Fibroblast of upper back skin (primary cell): ENCODE measurements around the gene POU4F3.
"Not testable (repeated sequence)": the region's sequence is repeated elsewhere in the genome, so short reads cannot be mapped to it uniquely, and the experiment has no call there.

Experiments
- DNase-seq: peaks from one replicate; pipeline ENCODE4 v3.0.0-alpha.2; 2013

Gene POU4F3, protein sequence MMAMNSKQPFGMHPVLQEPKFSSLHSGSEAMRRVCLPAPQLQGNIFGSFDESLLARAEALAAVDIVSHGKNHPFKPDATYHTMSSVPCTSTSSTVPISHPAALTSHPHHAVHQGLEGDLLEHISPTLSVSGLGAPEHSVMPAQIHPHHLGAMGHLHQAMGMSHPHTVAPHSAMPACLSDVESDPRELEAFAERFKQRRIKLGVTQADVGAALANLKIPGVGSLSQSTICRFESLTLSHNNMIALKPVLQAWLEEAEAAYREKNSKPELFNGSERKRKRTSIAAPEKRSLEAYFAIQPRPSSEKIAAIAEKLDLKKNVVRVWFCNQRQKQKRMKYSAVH

DNA sequence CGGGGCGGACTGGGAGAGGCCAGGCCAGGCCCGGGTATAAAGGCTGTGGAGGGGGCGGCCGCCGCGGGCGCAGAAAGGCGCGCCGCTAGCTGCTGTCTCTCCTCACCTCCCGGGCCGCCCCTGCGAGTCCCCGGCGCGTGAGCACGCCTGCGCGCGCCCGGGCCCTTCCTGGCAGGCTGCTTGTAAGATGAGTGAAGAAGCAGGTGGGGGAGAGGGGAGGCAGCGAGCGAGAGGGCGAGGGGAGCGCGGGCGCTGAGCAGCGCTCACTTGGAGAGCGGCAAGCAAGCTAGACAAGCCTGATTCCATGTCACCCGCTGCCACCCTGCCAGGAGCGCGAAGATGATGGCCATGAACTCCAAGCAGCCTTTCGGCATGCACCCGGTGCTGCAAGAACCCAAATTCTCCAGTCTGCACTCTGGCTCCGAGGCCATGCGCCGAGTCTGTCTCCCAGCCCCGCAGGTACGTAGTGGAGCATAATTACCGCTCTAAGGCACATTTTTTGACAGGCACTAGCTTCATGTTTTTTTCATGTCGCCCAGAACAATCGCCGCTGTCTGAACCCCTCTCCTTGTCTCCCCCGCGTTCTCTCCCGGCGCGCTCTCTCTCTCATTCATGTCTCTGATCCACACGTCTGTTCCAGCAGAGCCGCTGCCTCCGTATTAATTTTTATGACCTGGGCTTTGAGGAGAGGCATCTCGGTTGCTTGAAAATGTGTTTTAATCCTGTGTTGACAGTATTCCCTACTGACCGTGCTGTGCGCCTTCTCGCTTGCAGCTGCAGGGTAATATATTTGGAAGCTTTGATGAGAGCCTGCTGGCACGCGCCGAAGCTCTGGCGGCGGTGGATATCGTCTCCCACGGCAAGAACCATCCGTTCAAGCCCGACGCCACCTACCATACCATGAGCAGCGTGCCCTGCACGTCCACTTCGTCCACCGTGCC lies at the start of gene POU4F3:
POU4F3 (plus strand) TSS at position 66 of the 941 bp plus-strand sequence; CDS start at position 340, 274 bp downstream.
- DNase-seq: no peak

DNA sequence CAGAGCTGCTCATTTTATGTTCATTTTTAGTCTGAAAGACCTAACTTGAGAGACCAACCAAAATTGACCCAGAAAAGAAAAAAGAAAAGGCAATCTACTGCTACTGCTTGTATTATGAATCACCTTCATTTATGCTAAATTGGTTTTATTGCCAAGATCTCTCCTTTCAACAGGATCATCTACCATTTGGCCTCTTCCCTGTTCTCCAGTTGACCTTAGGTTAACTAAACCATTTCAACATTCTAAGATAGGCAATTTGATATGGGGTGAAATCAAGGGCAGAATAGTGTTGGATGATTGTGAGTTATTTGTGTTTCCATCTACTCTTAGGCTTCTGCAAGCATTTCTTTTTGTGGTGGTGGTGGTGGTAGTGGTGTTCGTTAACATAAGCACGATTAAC lies 48.3 kb upstream of the POU4F3 start:
- peak; percentile 19 for DNase-seq

DNA sequence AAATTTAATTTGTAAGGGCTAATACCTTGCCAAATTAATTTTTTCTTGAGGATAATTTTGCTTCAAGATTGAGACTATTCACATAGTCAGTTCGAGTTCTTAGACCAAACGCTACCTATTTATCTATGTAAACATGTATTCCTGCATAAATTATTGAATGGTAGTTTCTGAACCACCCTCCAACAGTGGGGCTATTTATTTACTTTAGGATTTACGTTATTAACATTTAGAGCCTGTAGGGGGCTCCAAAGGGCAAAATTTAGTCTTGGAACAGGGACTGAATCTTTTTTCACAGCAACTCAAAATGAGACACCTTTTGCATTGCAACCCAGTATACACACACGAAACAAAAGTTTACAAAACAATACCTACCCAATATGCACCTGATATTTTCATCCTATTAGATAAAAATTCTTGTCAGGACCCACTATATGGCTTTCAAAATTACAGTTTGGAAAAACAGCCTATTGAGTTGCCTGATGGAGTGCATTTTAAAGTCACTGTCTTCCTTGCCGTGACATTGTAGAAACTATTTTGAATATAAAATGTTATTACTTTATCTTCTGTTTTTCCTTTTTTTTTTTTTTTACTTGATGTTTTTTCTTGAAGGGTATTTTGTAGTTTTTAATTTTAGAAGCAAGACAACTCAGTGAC lies 47.1 kb upstream of the POU4F3 start:
- peak; percentile 52 for DNase-seq

DNA sequence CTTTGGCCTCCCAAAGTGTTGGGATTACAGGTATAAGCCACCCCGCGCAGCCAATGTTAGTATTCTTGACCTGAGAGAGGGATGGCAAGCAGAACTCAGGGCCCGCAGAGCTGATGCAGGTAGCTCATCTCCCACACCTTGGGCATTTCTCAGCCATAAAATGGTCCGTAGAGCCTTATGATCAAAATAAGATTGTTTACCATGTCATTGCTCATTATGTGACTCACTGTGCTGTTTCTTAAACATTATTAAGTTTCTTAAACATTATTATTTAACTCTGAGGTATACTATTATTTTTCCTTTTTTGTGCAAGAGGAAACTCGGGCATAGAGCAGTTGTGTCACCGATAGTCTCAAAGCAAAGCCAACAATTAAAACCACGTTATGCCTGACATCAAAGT lies 42.4 kb upstream of the POU4F3 start:
- DNase-seq: no peak

DNA sequence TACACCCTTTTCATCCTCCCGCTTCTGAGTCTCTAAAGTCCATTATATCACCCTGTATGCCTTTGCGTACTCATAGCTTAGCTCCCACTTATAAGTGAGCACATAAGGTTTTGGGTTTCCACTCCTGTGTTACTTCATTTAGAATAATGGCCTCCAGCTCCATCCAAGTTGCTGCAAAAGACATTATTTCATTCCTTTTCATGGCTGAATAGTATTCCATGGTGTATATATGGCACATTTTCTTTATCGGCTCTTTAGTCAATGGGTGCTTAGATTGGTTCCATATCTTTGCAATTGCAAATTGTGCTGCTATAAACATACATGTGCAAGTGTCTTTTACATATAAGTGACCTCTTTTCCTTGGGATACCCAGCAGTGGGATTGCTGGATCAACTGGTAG lies 39.7 kb upstream of the POU4F3 start:
- DNase-seq: not testable (repeated sequence)

DNA sequence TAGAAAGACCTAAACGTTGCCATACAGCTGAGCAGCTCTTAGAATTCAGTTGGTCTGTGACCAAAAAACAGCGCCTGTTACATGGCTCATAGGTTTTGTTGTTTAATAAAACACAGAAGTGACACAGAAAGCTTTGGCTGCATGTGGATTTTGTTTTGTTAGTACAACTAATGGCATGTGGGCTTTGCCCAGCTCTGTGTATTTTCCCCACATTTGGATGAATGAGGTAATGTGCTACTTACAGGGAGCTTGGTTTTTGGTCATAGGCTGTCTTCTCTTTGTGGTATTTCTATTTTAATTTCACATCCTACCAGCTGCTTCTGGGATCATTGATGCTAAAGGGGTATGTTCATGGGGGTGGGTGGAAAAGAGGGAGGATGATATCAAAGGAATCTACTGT lies 37.0 kb upstream of the POU4F3 start:
- no peak for DNase-seq

DNA sequence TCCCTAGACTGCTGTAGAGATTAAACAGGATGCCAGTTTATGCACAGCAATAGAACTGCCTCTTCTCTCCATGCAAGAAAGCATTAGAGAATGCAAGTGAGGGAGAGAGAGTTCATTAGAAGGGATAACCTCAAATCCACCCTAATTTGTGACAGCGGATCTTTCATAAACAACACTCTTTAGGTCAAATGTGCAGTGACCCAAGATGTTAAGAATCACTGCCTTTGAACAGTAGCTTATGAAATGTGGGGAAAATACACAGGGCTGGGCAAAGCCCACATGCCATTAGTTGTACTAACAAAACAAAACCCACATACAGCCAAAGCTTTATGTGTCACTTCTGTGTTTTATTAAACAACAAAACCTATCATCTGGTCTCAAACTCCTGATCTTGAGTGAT lies 36.2 kb upstream of the POU4F3 start:
- no peak for DNase-seq

DNA sequence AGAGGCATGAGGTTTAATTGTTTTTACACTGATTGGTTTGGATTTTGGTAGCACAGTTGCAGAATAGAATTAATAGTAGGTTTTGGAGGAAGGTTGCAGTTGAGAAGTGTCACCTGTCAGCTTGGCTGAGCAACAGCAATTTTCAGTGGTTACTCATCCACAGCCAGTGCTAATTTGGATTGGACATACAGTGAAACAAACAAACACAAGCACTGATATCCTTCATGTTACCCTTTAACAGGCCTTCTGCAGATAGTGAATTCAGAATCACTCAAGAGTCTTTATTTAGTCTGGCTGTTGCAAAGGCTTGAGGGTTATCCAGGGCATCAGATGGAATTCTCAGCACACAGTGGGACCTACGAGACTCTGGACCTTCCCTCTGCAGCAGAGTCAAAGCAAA lies 31.8 kb upstream of the POU4F3 start:
- DNase-seq: no peak

DNA sequence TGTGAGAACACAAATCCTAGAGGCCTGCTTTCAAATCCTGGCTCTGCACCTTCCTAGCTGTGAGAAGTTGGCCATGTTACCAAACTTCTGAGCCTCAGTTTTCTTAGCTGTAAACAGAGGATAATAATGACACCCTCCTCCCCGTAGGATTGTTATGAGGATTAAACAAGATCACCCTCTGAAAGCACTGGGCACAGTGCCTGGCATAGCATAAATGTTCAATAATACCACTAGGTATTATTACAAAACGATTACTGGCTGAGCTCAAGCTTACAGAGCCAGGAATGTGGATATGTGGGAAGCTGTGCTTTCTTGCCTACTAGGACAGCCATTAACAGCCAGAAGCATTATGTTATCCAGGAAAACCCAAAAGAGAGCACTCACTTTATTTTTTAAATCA lies 30.8 kb upstream of the POU4F3 start:
- no peak for DNase-seq

DNA sequence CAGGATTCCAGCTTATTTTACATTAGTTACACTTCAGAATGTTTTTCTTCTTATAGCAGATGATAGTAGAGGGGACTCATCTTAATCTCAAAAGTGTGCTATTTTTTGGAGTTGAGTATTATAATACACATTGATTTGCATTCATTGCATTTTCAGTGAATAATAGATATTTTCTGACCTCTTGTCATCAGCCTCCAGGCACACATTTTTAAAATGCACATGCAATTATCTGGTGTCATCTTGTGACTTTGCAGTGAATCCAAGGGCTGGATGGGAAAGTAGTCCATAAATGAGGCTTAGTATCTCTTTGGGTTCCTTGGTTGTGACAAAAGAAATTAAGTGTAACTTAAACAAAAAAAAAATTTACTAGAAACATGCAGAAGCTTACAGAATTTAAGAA lies 28.1 kb upstream of the POU4F3 start:
- DNase-seq: no peak

DNA sequence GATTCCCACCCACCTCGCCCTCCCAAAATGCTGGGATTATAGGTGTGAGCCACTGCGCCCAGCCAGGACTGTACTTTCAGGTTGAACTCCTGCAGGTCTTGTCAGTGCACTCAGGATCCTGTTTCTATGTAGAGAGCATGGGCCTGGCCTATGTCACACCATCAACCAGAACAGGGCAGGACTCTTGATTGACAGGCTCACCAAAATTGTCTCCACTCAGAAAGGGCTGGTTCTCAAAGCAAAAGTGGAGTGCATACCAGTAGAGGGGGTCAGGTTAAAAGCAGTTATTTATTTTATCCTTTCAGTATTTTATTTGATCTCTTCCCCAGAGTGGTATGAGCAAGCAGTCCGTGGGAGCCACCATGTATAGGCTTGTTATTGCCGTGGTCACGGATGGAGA lies 27.4 kb upstream of the POU4F3 start:
- DNase-seq: no peak

DNA sequence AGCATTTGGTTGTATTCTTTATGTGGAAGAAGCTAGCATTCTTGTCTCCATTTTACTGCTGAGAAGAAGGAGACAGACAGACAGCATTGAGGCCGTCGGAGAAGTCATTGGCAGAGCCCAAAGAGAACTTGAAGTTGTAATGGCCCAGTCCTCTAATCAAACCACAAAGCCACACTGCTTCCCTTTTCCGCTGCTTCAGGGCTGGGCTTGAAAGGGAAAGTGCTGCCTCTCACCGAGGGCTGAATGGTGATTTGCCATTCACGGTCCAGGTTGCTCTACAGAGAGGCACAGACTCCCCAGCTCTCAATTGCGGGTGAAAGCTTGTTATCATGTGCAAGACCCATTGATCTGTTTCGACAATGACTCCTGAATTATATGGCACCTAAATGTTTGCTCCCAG lies 25.6 kb upstream of the POU4F3 start:
- DNase-seq: no peak

DNA sequence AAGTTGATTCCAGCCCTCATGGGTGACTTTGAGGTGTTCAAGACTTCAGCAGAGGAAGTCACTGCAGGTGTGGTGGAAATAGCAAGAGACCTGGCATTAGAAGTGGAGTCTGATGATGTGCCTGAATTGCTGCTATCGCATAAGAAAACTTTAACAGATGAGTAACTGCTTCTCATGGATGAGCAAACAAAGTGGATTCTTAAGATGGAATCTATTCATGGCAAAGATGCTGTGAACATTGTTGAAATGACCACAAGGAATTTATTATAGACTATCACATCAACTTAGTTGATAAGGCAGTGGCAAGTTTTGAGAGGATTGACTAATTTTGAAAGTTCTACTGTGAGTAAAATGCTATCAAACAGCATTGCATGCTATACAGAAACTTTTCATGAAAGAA lies 17.1 kb upstream of the POU4F3 start:
- DNase-seq: no peak

DNA sequence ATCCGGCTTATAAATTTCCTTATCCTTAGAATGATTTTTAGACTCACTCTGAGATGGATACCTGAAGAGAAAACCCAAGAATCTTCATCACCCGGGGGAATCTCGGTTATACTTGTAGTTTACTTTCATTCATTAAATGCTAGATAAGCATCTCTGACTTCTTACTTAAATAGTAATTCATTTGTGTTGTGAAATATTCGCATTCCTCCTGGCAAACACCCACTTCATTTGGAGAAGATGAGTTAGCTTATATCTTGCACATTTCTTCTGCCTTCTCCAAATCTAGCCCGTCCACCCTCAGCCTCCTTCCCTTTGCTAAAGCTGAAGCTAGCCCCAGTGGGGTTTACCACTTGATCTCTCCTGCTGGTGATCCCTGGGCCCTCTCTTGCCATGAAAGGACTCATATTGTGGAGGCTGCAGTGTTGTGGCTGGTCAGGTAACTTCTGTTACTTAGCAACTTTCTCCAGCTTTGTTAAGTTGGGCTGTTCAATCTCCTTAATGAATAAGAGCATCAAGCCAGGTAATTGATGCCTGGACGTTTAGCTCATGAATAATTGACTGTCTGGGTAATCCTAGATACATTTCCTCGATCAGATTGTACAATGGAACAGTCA lies 11.3 kb upstream of the POU4F3 start:
- no peak for DNase-seq

DNA sequence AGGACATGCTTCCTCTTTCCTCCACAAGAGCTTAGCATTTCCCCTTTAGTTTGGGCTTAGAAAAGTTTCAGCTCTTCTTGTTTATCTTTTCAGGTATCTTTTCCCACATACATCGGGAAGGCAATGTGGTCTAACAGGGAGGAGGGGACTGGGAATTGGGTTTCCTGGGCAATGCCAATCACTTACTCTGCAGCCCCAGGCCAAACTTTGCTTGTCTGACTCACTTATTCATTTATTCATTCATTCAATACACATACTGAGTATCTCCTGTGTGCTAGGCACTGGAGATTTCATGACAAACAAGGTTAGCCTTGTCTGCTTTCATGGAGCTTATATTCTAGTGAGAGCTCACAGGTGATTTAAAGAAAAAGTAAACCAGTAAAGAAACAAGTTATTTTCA lies 10.7 kb upstream of the POU4F3 start:
- no peak for DNase-seq

DNA sequence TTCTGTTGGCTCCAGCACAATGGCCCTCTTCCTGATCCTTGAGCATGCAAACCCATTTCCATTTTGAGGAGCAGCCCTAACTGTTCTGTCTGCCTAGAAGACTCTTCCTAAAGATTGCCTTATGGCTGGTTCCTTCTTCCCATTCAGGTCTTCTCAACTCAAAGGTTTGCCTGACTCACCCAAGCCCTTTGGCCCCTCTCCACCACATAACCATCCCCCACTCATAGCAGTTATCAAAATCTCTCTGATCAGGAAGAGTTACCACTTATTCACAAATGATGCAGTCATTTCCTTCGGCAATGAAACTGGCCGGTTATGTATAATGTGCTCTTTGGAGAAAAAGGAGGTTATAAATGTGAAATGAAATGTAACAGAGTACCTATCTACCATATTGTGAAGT lies 8.9 kb upstream of the POU4F3 start:
- DNase-seq: no peak

DNA sequence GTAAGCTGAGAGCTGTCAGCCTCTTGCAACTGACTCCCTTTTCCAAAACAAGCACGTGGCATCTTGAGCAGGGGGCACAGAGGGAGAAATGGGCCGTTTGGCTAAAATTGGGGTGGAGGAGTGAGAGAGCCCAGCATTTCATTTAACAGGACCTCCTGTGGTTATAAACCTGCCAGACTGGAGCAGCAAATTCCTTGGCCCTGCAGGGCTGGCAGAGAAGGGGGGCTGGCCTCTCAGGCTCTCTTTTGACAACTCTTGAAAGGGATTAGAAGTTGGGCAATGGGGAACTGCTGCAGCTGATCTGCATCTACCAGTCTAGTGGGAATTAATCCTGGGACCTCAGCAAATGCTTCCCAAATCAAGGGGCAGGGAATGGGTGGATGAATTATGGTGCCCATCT lies 7.2 kb upstream of the POU4F3 start:
- DNase-seq: no peak

DNA sequence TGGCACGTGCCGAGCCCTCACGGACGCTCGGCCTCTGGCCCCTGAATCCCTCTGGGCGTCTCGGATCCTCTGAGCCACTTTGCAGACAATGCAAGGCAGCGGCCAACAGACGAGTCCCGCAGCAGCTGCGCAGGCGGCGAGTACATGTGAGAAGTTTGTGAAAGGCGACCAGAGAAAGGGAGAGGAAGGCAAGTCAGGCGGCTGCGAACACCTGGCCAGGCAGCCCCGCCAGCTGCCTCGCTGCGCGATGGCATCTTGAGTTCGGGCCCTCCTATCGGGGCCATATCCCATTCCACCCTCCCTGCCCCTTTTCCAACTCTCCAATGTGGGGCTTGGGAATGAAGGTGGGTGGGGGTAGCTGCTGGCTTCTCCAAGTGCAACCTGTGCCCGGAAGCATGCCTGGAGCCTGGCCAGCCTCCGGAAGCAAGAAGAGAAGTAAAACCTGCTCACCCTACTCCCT lies 4.5 kb upstream of the POU4F3 start:
- no peak for DNase-seq

DNA sequence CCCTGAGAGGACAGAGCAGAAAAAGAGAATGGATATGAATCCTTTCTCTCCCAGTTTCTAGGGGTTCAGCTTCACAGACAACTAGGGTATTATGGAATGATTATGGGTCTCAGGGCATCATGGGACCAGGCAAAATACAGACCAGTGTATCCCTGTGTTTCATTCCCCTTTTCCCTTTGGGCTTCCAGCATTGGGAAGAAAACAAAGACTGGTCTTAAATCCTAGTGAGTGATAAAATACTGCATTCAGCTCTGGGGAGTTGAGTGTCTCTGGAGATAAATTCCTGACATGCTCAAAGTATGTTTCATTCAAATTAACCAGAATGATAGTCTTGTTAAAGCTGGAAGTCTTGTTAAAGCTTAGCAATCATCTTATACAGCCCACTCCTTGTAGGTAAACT lies 2.4 kb upstream of the POU4F3 start:
- DNase-seq: no peak

DNA sequence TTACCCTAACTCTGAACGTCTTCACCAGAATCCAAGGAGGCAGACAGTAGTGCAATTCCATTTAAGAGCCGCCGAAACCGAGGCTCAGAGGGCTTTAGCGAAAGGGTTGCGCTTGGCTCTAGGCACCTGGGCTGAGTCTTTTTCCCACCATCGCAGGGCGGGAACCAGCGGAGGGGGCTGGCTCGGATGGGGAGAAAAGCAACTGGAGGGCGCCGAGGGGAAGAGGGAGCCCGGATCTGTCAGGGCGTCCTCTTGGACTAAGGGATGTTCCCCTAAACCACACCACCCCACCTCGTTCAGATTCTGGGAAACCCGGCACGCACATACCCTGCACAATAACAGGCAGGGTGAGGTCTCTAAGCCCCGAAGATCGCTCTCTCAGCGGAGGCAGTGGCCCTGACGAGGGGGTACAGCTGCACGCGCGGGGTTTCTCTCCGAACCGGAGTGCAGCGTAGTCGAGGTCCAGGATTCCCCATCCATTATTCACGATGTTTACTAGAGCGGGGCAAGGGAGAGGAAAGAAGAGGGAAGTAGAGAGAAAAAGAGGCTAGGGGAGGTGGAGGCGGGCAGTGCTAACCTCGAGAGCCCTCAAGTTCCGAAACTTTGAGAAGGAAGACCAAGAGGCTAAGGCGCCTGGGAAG lies 1.3 kb upstream of the POU4F3 start:
- DNase-seq: no peak

DNA sequence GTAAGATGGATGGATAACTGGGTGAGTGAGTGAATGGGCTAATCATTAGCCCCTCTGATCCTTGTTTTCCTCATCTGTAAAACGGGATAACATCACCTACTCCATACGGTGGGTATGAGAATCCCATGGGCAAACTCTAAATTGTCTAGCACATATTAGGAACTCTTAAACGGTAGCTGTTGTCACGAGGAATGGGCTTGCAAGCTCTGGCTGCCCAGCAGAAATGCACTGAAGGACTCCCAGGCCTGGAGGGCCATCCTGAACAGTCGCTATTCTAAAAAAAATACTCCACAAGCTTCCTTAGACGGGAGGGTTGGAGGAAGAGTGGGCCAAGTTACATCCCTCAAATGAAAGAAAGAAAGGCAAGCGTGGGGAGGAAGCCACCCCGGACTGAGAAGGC lies 711 bp upstream of the POU4F3 start:
- DNase-seq: no peak

DNA sequence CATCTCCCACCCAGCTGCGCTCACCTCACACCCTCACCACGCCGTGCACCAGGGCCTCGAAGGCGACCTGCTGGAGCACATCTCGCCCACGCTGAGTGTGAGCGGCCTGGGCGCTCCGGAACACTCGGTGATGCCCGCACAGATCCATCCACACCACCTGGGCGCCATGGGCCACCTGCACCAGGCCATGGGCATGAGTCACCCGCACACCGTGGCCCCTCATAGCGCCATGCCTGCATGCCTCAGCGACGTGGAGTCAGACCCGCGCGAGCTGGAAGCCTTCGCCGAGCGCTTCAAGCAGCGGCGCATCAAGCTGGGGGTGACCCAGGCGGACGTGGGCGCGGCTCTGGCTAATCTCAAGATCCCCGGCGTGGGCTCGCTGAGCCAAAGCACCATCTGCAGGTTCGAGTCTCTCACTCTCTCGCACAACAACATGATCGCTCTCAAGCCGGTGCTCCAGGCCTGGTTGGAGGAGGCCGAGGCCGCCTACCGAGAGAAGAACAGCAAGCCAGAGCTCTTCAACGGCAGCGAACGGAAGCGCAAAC lies 1.1 kb downstream of the POU4F3 start:
- no peak for DNase-seq
